HEK293 (cell line): Measurements from ENCODE around the gene DCST1.

Source experiments
- EGR2 ChIP-seq: fragments of 450-650 bp; formaldehyde crosslinking; IDR thresholded peaks from 2 replicates; pipeline ENCODE4 v1.5.1; 2016; ENCODE audit warnings: low read depth, missing biosample characterization, missing genetic modification characterization
- GLIS1 ChIP-seq: fragments of 450-650 bp; formaldehyde crosslinking; IDR thresholded peaks from 2 replicates; pipeline ENCODE4 v1.5.1; 2016; ENCODE audit warnings: missing biosample characterization, missing genetic modification characterization
- GLIS2 ChIP-seq: fragments of 450-650 bp; formaldehyde crosslinking; IDR thresholded peaks from 2 replicates; pipeline ENCODE4 v1.5.1; 2016; ENCODE audit warnings: missing biosample characterization, missing genetic modification characterization
- HIC1 ChIP-seq: fragments of 450-650 bp; formaldehyde crosslinking; IDR thresholded peaks from 2 replicates; pipeline ENCODE4 v1.5.1; 2016; ENCODE audit warnings: missing biosample characterization, missing genetic modification characterization
- IKZF3 ChIP-seq: fragments of 450-650 bp; IDR thresholded peaks from 2 replicates; pipeline ENCODE4 v1.5.0; 2018; ENCODE audit warnings: missing biosample characterization, mild to moderate bottlenecking, missing genetic modification characterization, moderate library complexity
- KLF1 ChIP-seq: fragments of 450-650 bp; formaldehyde crosslinking; IDR thresholded peaks from 2 replicates; pipeline ENCODE4 v1.5.1; 2016; ENCODE audit warnings: missing biosample characterization, missing genetic modification characterization
- PRDM10 ChIP-seq: fragments of 450-650 bp; formaldehyde crosslinking; IDR thresholded peaks from 2 replicates; pipeline ENCODE4 v1.5.1; 2016; ENCODE audit warnings: missing biosample characterization, missing genetic modification characterization
- ZBTB48 ChIP-seq: fragments of 450-650 bp; formaldehyde crosslinking; IDR thresholded peaks from 2 replicates; pipeline ENCODE4 v1.5.1; 2016; ENCODE audit warnings: missing biosample characterization, missing genetic modification characterization
- ZFHX2 ChIP-seq: fragments of 450-650 bp; formaldehyde crosslinking; conservative IDR thresholded peaks from 2 replicates; pipeline ENCODE4 v1.5.1; 2016; ENCODE audit warnings: missing biosample characterization, missing genetic modification characterization
- ZFP69B ChIP-seq: fragments of 450-650 bp; formaldehyde crosslinking; IDR thresholded peaks from 2 replicates; pipeline ENCODE4 v1.5.1; 2016; ENCODE audit warnings: missing biosample characterization, missing genetic modification characterization
- ZNF274 ChIP-seq, 2 experiments: fragments of 200-500 bp in 1 of 2; fragments of 450-650 bp in 1 of 2; sonication (Bioruptor generic) in 1 of 2; formaldehyde crosslinking in 1 of 2; IDR thresholded peaks; 2 replicates each; pipeline versions ENCODE4 v1.5.1 to v1.6.1; 2014 to 2016; ENCODE audit warnings: borderline replicate concordance in 1 of 2, inconsistent platforms in 1 of 2, low read length in 1 of 2, missing biosample characterization in 1 of 2, missing genetic modification characterization in 1 of 2
- ZNF362 ChIP-seq: fragments of 450-650 bp; formaldehyde crosslinking; IDR thresholded peaks from 2 replicates; pipeline ENCODE4 v1.5.1; 2016; ENCODE audit warnings: missing biosample characterization, missing genetic modification characterization
- ZNF416 ChIP-seq: fragments of 450-650 bp; formaldehyde crosslinking; IDR thresholded peaks from 2 replicates; pipeline ENCODE4 v1.5.1; 2016; ENCODE audit warnings: missing biosample characterization, missing genetic modification characterization
- ZNF449 ChIP-seq: fragments of 450-650 bp; formaldehyde crosslinking; IDR thresholded peaks from 2 replicates; pipeline ENCODE4 v1.5.1; 2017; ENCODE audit warnings: missing biosample characterization, mild to moderate bottlenecking, missing genetic modification characterization, moderate library complexity
- ZNF514 ChIP-seq: fragments of 450-650 bp; formaldehyde crosslinking; IDR thresholded peaks from 2 replicates; pipeline ENCODE4 v1.5.1; 2016; ENCODE audit warnings: missing biosample characterization, missing genetic modification characterization
- ZNF530 ChIP-seq: fragments of 450-650 bp; formaldehyde crosslinking; IDR thresholded peaks from 2 replicates; pipeline ENCODE4 v1.5.1; 2016; ENCODE audit warnings: low read depth, missing biosample characterization, missing genetic modification characterization
- ZNF544 ChIP-seq: fragments of 450-650 bp; formaldehyde crosslinking; IDR thresholded peaks from 2 replicates; pipeline ENCODE4 v1.5.0; 2017; ENCODE audit warnings: missing biosample characterization, missing genetic modification characterization
- ZNF561 ChIP-seq: fragments of 450-650 bp; IDR thresholded peaks from 2 replicates; pipeline ENCODE4 v1.5.1; 2018; ENCODE audit warnings: missing biosample characterization, missing genetic modification characterization, borderline replicate concordance
- ZNF654 ChIP-seq: fragments of 450-650 bp; formaldehyde crosslinking; IDR thresholded peaks from 2 replicates; pipeline ENCODE4 v1.5.1; 2016; ENCODE audit warnings: low read depth, missing biosample characterization, missing genetic modification characterization
- ZNF777 ChIP-seq: fragments of 450-650 bp; formaldehyde crosslinking; IDR thresholded peaks from 2 replicates; pipeline ENCODE4 v1.5.1; 2017; ENCODE audit warnings: missing biosample characterization, missing genetic modification characterization, borderline replicate concordance

The DCST1 gene

GRCh38 chr1:155093911-155094621 is 60.4 kb downstream of the DCST1 start (continued):
- 0 out of 2 replicates have a peak, but pooled peaks have one; percentile 40 for TF ChIP-seq HIC1 (tag by site-specific recombination)
- peak; percentile 83 for TF ChIP-seq KLF1 (tag by site-specific recombination)
- TF ChIP-seq ZNF362 (tag by site-specific recombination), result no peak
- peak; percentile 52 for TF ChIP-seq ZNF654 (tag by site-specific recombination)
- TF ChIP-seq IKZF3, result no peak
- no peak for TF ChIP-seq ZNF514 (tag by site-specific recombination)
- 0 out of 2 replicates have a peak, but pooled peaks have one; percentile 40 for TF ChIP-seq ZNF416 (tag by site-specific recombination)
- TF ChIP-seq ZFHX2 (tag by site-specific recombination), result peak; percentile 94
- no peak for TF ChIP-seq ZNF449 (tag by site-specific recombination)
- peak; percentile 59 for TF ChIP-seq PRDM10 (tag by site-specific recombination)
- peak; percentile 73 for TF ChIP-seq ZBTB48 (tag by site-specific recombination)
- no peak for TF ChIP-seq ZNF544 (tag by site-specific recombination)
- no peak for TF ChIP-seq ZNF561
- TF ChIP-seq GLIS1 (tag by site-specific recombination), result peak; percentile 56; the same call in 1 of the 2 replicates
- no peak for TF ChIP-seq ZNF777 (tag by site-specific recombination)
- no peak for TF ChIP-seq ZNF274 (IDR thresholded peaks at IDR 0.05; ENCODE audit: low read length)
- TF ChIP-seq ZNF274 (tag by site-specific recombination; IDR thresholded peaks at IDR 0.05; ENCODE audit: borderline replicate concordance), result no peak
- no peak for TF ChIP-seq ZNF530 (tag by site-specific recombination)
- TF ChIP-seq ZFP69B (tag by site-specific recombination), result 0 out of 2 replicates have a peak, but pooled peaks have one; percentile 32
- TF ChIP-seq GLIS2 (tag by site-specific recombination), result peak; percentile 72; the same call in 1 of the 2 replicates
- TF ChIP-seq EGR2, result peak; percentile 91
